GM18526 (cell line): ENCODE results near the gene RANBP17.

ENCODE experiments used
- POLR2A ChIP-seq: IDR thresholded peaks from 3 replicates; pipeline ENCODE4 v1.6.1; 2011; ENCODE audit not compliant: insufficient read length; ENCODE audit errors: extremely low read depth

RANBP17 gene

GRCh38 chr5:170917113-170917512 is 55.3 kb downstream of the RANBP17 start:
- TF ChIP-seq POLR2A: no peak

- no peak for TF ChIP-seq POLR2A
These were observed 58.4 kb downstream of the RANBP17 start for GRCh38 chr5:170920196-170920595.

- TF ChIP-seq POLR2A: no peak
These were observed 62.2 kb downstream of the RANBP17 start for GRCh38 chr5:170923910-170924620.

- no peak for TF ChIP-seq POLR2A
These were observed 75.3 kb downstream of the RANBP17 start for GRCh38 chr5:170937072-170937471.

- no peak for TF ChIP-seq POLR2A
These were observed 76.1 kb downstream of the RANBP17 start for GRCh38 chr5:170937914-170938313.

- TF ChIP-seq POLR2A: no peak
These were observed 77.4 kb downstream of the RANBP17 start for GRCh38 chr5:170939178-170939577.

- no peak for TF ChIP-seq POLR2A
These were observed 80.0 kb downstream of the RANBP17 start for GRCh38 chr5:170941788-170942187.

GRCh38 chr5:170945275-170945674 is 83.5 kb downstream of the RANBP17 start:
- TF ChIP-seq POLR2A: no peak

GRCh38 chr5:170960567-170960966 is 98.7 kb downstream of the RANBP17 start:
- no peak for TF ChIP-seq POLR2A

- no peak for TF ChIP-seq POLR2A
These were observed 101.7 kb downstream of the RANBP17 start for GRCh38 chr5:170963521-170963920.

- no peak for TF ChIP-seq POLR2A
These were observed 112.6 kb downstream of the RANBP17 start for GRCh38 chr5:170974461-170974860.

- no peak for TF ChIP-seq POLR2A
These were observed 123.7 kb downstream of the RANBP17 start for GRCh38 chr5:170985486-170985885.

GRCh38 chr5:170986598-170986997 is 124.8 kb downstream of the RANBP17 start:
- no peak for TF ChIP-seq POLR2A

GRCh38 chr5:170993476-170993875 is 131.7 kb downstream of the RANBP17 start:
- no peak for TF ChIP-seq POLR2A

- TF ChIP-seq POLR2A: no peak
These were observed 148.3 kb downstream of the RANBP17 start for GRCh38 chr5:171010086-171010485.

GRCh38 chr5:171010816-171011215 is 149.0 kb downstream of the RANBP17 start:
- no peak for TF ChIP-seq POLR2A

GRCh38 chr5:171023508-171023907 is 161.7 kb downstream of the RANBP17 start:
- no peak for TF ChIP-seq POLR2A
